ENCODE measurements around the gene RANGAP1.

The RANGAP1 gene

GRCh38 chr22:41285820-41286638 is at the start of gene RANGAP1:
Gene RANGAP1 (minus strand): TSS chr22:41286187. CDS start chr22:41281044, 5,143 bp downstream.
- peak; percentile 97 for DNase-seq
- in situ Hi-C loops (cut with HindIII; ENCODE audit: low pct_ligation_motif_present, low pct_unique_long_range_greater_than_20kb, low sequenced_read_pairs): no loop called here

- DNase-seq: no peak
- in situ Hi-C loops (cut with HindIII; ENCODE audit: low pct_ligation_motif_present, low pct_unique_long_range_greater_than_20kb, low sequenced_read_pairs): no loop called here
These were observed 49.1 kb upstream of the RANGAP1 start for GRCh38 chr22:41334951-41335635.

- in situ Hi-C loops (cut with HindIII; ENCODE audit: low pct_ligation_motif_present, low pct_unique_long_range_greater_than_20kb, low sequenced_read_pairs): no loop called here
- no peak for DNase-seq
These were observed 48.2 kb upstream of the RANGAP1 start for GRCh38 chr22:41334215-41334614.

GRCh38 chr22:41333806-41334205 is 47.8 kb upstream of the RANGAP1 start:
- in situ Hi-C loops (cut with HindIII; ENCODE audit: low pct_ligation_motif_present, low pct_unique_long_range_greater_than_20kb, low sequenced_read_pairs): no loop called here
- DNase-seq: no peak

- no peak for DNase-seq
- in situ Hi-C loops (cut with HindIII; ENCODE audit: low pct_ligation_motif_present, low pct_unique_long_range_greater_than_20kb, low sequenced_read_pairs): no loop called here
These were observed 46.4 kb upstream of the RANGAP1 start for GRCh38 chr22:41332217-41332939.

- no peak for DNase-seq
- in situ Hi-C loops (cut with HindIII; ENCODE audit: low pct_ligation_motif_present, low pct_unique_long_range_greater_than_20kb, low sequenced_read_pairs): no loop called here
These were observed 44.2 kb upstream of the RANGAP1 start for GRCh38 chr22:41330169-41330568.

GRCh38 chr22:41327124-41327523 is 41.1 kb upstream of the RANGAP1 start:
- in situ Hi-C loops (cut with HindIII; ENCODE audit: low pct_ligation_motif_present, low pct_unique_long_range_greater_than_20kb, low sequenced_read_pairs): no loop called here

GRCh38 chr22:41324821-41325528 is 39.0 kb upstream of the RANGAP1 start:
- in situ Hi-C loops (cut with HindIII; ENCODE audit: low pct_ligation_motif_present, low pct_unique_long_range_greater_than_20kb, low sequenced_read_pairs): no loop called here
- no peak for DNase-seq

More at GRCh38 chr22:41327124-41327523, 41.1 kb upstream of the RANGAP1 start:
- DNase-seq: no peak

GRCh38 chr22:41320416-41321240 is 34.6 kb upstream of the RANGAP1 start:
- no peak for DNase-seq
- in situ Hi-C loops (cut with HindIII; ENCODE audit: low pct_ligation_motif_present, low pct_unique_long_range_greater_than_20kb, low sequenced_read_pairs): no loop called here

GRCh38 chr22:41315586-41315985 is 29.6 kb upstream of the RANGAP1 start:
- DNase-seq: no peak
- in situ Hi-C loops (cut with HindIII; ENCODE audit: low pct_ligation_motif_present, low pct_unique_long_range_greater_than_20kb, low sequenced_read_pairs): no loop called here

GRCh38 chr22:41314821-41315220 is 28.8 kb upstream of the RANGAP1 start:
- in situ Hi-C loops (cut with HindIII; ENCODE audit: low pct_ligation_motif_present, low pct_unique_long_range_greater_than_20kb, low sequenced_read_pairs): no loop called here

GRCh38 chr22:41311487-41311886 is 25.5 kb upstream of the RANGAP1 start:
- in situ Hi-C loops (cut with HindIII; ENCODE audit: low pct_ligation_motif_present, low pct_unique_long_range_greater_than_20kb, low sequenced_read_pairs): no loop called here
- DNase-seq: no peak

More at GRCh38 chr22:41314821-41315220, 28.8 kb upstream of the RANGAP1 start:
- no peak for DNase-seq

- in situ Hi-C loops (cut with HindIII; ENCODE audit: low pct_ligation_motif_present, low pct_unique_long_range_greater_than_20kb, low sequenced_read_pairs): no loop called here
- no peak for DNase-seq
These were observed 24.3 kb upstream of the RANGAP1 start for GRCh38 chr22:41310336-41310735.

- no peak for DNase-seq
- in situ Hi-C loops (cut with HindIII; ENCODE audit: low pct_ligation_motif_present, low pct_unique_long_range_greater_than_20kb, low sequenced_read_pairs): no loop called here
These were observed 22.6 kb upstream of the RANGAP1 start for GRCh38 chr22:41308544-41308947.

- in situ Hi-C loops (cut with HindIII; ENCODE audit: low pct_ligation_motif_present, low pct_unique_long_range_greater_than_20kb, low sequenced_read_pairs): no loop called here
- no peak for DNase-seq
These were observed 22.1 kb upstream of the RANGAP1 start for GRCh38 chr22:41308054-41308453.

GRCh38 chr22:41305646-41306045 is 19.7 kb upstream of the RANGAP1 start:
- DNase-seq: peak; percentile 85
- in situ Hi-C loops (cut with HindIII; ENCODE audit: low pct_ligation_motif_present, low pct_unique_long_range_greater_than_20kb, low sequenced_read_pairs): no loop called here

- in situ Hi-C loops (cut with HindIII; ENCODE audit: low pct_ligation_motif_present, low pct_unique_long_range_greater_than_20kb, low sequenced_read_pairs): no loop called here
- no peak for DNase-seq
These were observed 16.8 kb upstream of the RANGAP1 start for GRCh38 chr22:41302811-41303210.

Data from ACHN (cell line).